ENCODE measurements around the gene RIC8A.

RIC8A gene

DNA sequence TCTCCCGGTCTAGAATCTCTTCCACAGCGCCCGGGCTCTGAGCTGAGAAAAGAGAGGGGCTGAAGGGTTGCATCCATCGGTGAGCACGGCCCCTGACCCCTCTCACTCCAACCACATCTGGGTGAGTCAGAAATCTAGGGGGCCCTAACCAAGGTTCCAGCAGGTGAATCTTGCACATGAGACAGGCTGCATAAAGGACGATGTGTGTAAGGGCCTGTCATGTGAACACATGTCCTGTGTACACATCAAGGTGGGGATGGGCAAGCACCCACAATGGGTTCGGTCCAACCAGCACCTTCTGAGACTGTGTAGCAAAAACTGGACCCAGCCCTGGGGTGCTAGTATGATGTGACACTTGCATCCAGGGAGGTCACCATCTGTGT is 1.5 kb upstream of the RIC8A start:
- H3K9me3 ChIP-seq (ENCODE audit: control insufficient read depth in 1 of 2, low read length in 2 of 2) = no peaks in the 10 kb centered on the region
- H3K36me3 ChIP-seq (ENCODE audit: control insufficient read depth in 1 of 2, insufficient read depth in 2 of 2, low read length in 2 of 2) = peaks cover 40 to 55% of the 10 kb centered on the region in 2 donors
- peak overlapping the region; percentile 99 for H3K27ac ChIP-seq (ENCODE audit: low read length)
- peak overlapping the region; percentile 85 to 93 for H3K4me3 ChIP-seq (ENCODE audit: low read depth in 1 of 2, low read length in 2 of 2)
- peaks cover 19 to 41% of the 10 kb centered on the region in 2 donors for H3K4me1 ChIP-seq (ENCODE audit: control insufficient read depth in 1 of 2, insufficient read depth in 2 of 2, low read length in 2 of 2)
- H3K27me3 ChIP-seq (ENCODE audit: low read depth, low read length) = no peaks in the 10 kb centered on the region

DNA sequence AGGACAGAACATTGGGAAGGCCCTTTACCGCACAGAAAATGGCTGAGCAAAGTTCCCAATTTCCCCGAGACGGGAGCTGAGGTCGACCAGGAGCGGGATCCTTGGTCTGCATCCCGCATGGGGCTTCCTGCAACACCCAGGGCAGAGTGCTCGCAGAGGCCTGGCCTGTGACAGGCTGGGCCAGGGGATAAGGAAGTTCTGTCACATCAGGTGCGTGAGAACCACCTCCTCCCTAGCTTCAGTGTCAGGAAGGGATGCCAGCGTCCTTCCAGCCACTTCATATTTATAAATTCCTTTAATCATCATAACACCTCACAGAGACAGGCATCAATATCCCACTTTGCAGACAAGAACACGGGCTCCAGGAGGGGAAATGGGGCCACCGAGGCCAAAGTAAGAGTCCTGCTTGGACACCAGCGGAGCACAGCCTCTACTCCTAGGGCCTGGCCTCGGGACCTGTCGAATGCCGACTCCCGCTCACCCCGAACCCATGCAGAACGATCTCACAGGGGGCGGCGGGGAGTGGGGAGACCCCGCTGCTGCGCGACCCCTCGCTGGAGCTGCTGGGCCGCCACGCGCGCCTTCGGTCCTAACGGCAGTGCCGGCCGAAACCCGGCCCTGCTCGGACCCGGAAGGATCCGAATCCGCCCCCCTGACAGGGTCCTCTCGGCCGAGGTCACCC is 841 bp upstream of the RIC8A start:
- Histone ChIP-seq H3K27ac (ENCODE audit: low read length) (peak overlapping the region; percentile 99), H3K4me3 (ENCODE audit: low read depth in 1 of 2, low read length in 2 of 2) (peak overlapping the region; percentile 85 to 93), H3K27me3 (ENCODE audit: low read depth, low read length) (no peaks in the 10 kb centered on the region), H3K9me3 (ENCODE audit: control insufficient read depth in 1 of 2, low read length in 2 of 2) (no peaks in the 10 kb centered on the region), H3K36me3 (ENCODE audit: control insufficient read depth in 1 of 2, insufficient read depth in 2 of 2, low read length in 2 of 2) (peaks cover 47 to 60% of the 10 kb centered on the region in 2 donors), H3K4me1 (ENCODE audit: control insufficient read depth in 1 of 2, insufficient read depth in 2 of 2, low read length in 2 of 2) (peaks cover 19 to 44% of the 10 kb centered on the region in 2 donors)

DNA sequence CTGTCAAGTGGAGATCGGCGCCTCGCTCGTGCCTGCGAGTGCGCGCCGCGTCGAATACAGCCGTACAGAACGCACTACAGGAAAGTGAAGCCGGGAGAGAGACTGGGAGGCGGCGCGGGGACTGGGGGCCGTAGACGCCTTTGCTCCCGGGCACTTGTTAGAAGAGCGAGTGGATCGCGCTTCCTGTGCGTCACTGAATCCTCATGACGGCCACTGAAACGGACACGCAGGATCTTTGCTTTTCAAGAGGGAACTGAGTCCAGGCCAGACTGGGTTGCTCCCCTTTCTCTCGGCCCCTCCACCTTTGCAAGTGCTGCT is 314 bp downstream of the RIC8A start:
- Histone ChIP-seq H3K4me1 (ENCODE audit: control insufficient read depth in 1 of 2, insufficient read depth in 2 of 2, low read length in 2 of 2) (peaks cover 19 to 44% of the 10 kb centered on the region in 2 donors), H3K27ac (ENCODE audit: low read length) (peak overlapping the region; percentile 99)

DNA sequence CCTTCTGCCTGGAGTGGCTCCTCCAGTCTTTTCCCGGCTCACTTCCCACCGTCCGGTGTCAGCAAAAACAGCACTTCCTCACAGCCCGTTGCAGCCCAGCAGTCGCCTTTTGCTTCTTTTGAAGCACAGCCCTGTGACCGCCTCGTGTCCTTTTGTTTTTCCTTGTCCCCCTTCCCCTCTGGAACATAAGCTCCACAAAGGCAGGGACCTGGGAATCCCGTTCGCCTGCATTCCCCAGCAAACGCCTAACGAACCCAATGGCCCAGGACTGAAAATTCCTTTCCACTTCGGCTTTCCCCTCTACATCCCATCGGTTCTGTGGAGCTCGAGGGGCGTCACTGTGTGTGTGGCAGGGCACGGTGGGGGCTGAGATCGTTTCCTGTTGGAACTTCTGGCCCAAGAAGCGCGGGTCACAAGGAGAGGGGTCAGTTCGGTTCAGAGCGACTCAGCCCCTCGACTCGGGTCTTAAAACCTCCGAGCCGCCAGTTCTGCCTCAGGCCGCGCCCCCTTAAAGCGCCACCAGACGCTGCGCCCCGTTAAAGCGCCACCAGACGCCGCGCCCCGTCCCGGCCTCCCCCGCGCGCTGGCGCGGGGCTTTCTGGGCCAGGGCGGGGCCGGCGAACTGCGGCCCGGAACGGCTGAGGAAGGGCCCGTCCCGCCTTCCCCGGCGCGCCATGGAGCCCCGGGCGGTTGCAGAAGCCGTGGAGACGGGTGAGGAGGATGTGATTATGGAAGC is 841 bp downstream of the RIC8A start:
- no peaks in the 10 kb centered on the region for H3K27me3 ChIP-seq (ENCODE audit: low read depth, low read length)
- H3K4me1 ChIP-seq (ENCODE audit: control insufficient read depth in 1 of 2, insufficient read depth in 2 of 2, low read length in 2 of 2) = peaks cover 19 to 44% of the 10 kb centered on the region in 2 donors
- H3K27ac ChIP-seq (ENCODE audit: low read length) = peak overlapping the region; percentile 99
- H3K9me3 ChIP-seq (ENCODE audit: control insufficient read depth in 1 of 2, low read length in 2 of 2) = no peaks in the 10 kb centered on the region
- H3K4me3 ChIP-seq (ENCODE audit: low read depth in 1 of 2, low read length in 2 of 2) = peak overlapping the region; percentile 85 to 93
- H3K36me3 ChIP-seq (ENCODE audit: control insufficient read depth in 1 of 2, insufficient read depth in 2 of 2, low read length in 2 of 2) = peaks cover 53 to 66% of the 10 kb centered on the region in 2 donors

More for the DNA sequence above, 314 bp downstream of the RIC8A start:
- no peaks in the 10 kb centered on the region for H3K27me3 ChIP-seq (ENCODE audit: low read depth, low read length)
- peaks cover 53 to 66% of the 10 kb centered on the region in 2 donors for H3K36me3 ChIP-seq (ENCODE audit: control insufficient read depth in 1 of 2, insufficient read depth in 2 of 2, low read length in 2 of 2)
- H3K9me3 ChIP-seq (ENCODE audit: control insufficient read depth in 1 of 2, low read length in 2 of 2) = no peaks in the 10 kb centered on the region
- H3K4me3 ChIP-seq (ENCODE audit: low read depth in 1 of 2, low read length in 2 of 2) = peak overlapping the region; percentile 85 to 93

DNA sequence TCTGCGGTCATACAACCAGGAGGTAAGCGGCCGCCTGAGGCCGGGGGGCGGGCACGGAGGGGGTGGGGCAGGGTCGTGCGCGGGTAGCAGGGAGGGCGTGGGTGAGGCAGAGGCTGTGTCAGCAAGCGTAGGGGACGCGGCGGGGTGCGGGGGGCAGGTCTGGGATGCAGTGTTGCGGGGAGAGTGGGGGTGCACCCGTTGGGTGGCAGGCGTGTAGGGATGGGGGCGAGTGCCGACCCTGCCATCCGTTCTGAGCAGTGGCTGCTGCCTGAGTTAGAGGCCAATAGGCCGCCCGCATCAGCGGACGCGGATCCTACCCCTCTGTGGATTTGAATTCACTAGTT is 1.4 kb downstream of the RIC8A start:
- H3K4me3 ChIP-seq (ENCODE audit: low read depth in 1 of 2, low read length in 2 of 2) = peak overlapping the region; percentile 85 to 93
- peaks cover 49 to 67% of the 10 kb centered on the region in 2 donors for H3K36me3 ChIP-seq (ENCODE audit: control insufficient read depth in 1 of 2, insufficient read depth in 2 of 2, low read length in 2 of 2)
- peak overlapping the region; percentile 67 for H3K27ac ChIP-seq (ENCODE audit: low read length)
- H3K4me1 ChIP-seq (ENCODE audit: control insufficient read depth in 1 of 2, insufficient read depth in 2 of 2, low read length in 2 of 2) = peaks cover 19 to 44% of the 10 kb centered on the region in 2 donors
- no peaks in the 10 kb centered on the region for H3K9me3 ChIP-seq (ENCODE audit: control insufficient read depth in 1 of 2, low read length in 2 of 2)
- no peaks in the 10 kb centered on the region for H3K27me3 ChIP-seq (ENCODE audit: low read depth, low read length)

DNA sequence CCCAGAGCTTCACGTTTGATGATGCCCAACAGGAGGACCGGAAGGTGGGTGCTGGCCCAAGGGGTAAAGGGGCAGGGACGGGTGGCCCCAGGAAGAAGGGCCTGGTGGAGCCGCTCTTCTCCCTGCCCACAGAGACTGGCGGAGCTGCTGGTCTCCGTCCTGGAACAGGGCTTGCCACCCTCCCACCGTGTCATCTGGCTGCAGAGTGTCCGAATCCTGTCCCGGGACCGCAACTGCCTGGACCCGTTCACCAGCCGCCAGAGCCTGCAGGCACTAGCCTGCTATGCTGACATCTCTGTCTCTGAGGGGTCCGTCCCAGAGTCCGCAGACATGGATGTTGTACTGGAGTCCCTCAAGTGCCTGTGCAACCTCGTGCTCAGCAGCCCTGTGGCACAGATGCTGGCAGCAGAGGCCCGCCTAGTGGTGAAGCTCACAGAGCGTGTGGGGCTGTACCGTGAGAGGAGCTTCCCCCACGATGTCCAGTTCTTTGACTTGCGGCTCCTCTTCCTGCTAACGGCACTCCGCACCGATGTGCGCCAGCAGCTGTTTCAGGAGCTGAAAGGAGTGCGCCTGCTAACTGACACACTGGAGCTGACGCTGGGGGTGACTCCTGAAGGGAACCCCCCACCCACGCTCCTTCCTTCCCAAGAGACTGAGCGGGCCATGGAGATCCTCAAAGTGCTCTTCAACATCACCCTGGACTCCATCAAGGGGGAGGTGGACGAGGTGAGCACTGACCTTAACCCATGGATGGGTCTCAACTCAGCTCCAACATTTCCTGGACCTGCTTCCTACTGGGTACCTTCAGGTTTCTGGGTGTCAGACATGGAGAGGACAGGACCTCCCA is 2.0 kb downstream of the RIC8A start:
- H3K9me3 ChIP-seq (ENCODE audit: control insufficient read depth in 1 of 2, low read length in 2 of 2) = no peaks in the 10 kb centered on the region
- peaks cover 50 to 67% of the 10 kb centered on the region in 2 donors for H3K36me3 ChIP-seq (ENCODE audit: control insufficient read depth in 1 of 2, insufficient read depth in 2 of 2, low read length in 2 of 2)
- H3K27me3 ChIP-seq (ENCODE audit: low read depth, low read length) = no peaks in the 10 kb centered on the region
- H3K4me1 ChIP-seq (ENCODE audit: control insufficient read depth in 1 of 2, insufficient read depth in 2 of 2, low read length in 2 of 2) = peaks cover 19 to 43% of the 10 kb centered on the region in 2 donors
- H3K27ac ChIP-seq (ENCODE audit: low read length) = peak overlapping the region; percentile 67
- H3K4me3 ChIP-seq (ENCODE audit: low read depth in 1 of 2, low read length in 2 of 2) = peak overlapping the region; percentile 85 to 93

DNA sequence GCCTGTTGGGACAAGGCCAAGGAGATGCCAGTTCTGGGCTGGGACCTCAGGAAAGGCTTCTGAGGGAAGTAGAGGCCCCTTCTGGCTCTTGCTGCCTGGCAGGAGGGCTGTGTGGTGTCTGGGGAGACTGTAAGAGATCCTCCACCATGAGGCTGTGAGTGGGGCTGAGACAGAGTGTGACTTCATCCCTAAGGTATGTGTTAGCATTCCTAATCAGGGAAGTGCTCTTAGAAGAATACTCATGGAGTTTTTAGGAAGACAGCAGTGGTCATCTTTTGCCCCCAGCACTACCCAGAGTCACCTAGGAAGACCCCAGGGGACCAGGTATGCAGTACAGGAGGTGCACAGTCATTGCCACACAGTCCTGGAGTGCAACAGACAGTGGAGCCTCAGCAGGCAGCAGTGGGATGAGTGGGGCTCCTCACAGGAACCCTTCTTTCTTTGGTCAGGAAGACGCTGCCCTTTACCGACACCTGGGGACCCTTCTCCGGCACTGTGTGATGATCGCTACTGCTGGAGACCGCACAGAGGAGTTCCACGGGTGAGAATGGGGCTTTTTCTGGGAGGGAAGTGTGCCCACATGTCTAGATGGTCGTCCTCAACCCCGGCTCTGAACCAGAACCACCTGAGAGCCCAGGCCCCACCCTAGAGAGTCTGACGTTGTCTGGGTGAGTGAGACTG is 2.8 kb downstream of the RIC8A start:
- H3K9me3 ChIP-seq (ENCODE audit: control insufficient read depth in 1 of 2, low read length in 2 of 2) = no peaks in the 10 kb centered on the region
- peak overlapping the region; percentile 56 for H3K27ac ChIP-seq (ENCODE audit: low read length)
- H3K4me1 ChIP-seq (ENCODE audit: control insufficient read depth in 1 of 2, insufficient read depth in 2 of 2, low read length in 2 of 2) = peaks cover 19 to 35% of the 10 kb centered on the region in 2 donors
- peaks cover 50 to 65% of the 10 kb centered on the region in 2 donors for H3K36me3 ChIP-seq (ENCODE audit: control insufficient read depth in 1 of 2, insufficient read depth in 2 of 2, low read length in 2 of 2)
- H3K4me3 ChIP-seq (ENCODE audit: low read depth in 1 of 2, low read length in 2 of 2) = peak overlapping the region in 1 of 2 donors; percentile 85
- no peaks in the 10 kb centered on the region for H3K27me3 ChIP-seq (ENCODE audit: low read depth, low read length)

DNA sequence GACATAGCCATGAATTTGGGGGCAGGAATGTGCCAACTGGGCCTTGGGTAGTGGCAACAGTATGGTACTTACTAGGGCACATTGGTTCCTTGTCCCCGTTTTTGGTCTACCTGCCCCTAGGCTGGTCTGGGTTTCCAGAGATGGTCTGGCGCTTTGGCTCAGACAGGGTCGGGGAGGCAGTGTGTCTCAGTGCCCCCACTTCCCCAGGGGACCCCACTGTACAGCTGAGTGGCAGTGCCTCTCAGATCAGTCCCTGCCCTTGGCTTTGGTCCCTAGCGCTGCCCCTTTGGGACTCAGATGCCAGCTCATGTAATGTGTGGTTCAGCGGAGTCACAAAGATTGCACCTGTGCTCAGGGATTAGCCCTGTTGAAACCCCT is 3.3 kb downstream of the RIC8A start:
- Histone ChIP-seq H3K27ac (ENCODE audit: low read length) (no peak overlapping the region), H3K27me3 (ENCODE audit: low read depth, low read length) (no peaks in the 10 kb centered on the region), H3K4me3 (ENCODE audit: low read depth in 1 of 2, low read length in 2 of 2) (no peak overlapping the region), H3K4me1 (ENCODE audit: control insufficient read depth in 1 of 2, insufficient read depth in 2 of 2, low read length in 2 of 2) (peaks cover 16 to 30% of the 10 kb centered on the region in 2 donors), H3K9me3 (ENCODE audit: control insufficient read depth in 1 of 2, low read length in 2 of 2) (no peaks in the 10 kb centered on the region), H3K36me3 (ENCODE audit: control insufficient read depth in 1 of 2, insufficient read depth in 2 of 2, low read length in 2 of 2) (peaks cover 46 to 65% of the 10 kb centered on the region in 2 donors)

DNA sequence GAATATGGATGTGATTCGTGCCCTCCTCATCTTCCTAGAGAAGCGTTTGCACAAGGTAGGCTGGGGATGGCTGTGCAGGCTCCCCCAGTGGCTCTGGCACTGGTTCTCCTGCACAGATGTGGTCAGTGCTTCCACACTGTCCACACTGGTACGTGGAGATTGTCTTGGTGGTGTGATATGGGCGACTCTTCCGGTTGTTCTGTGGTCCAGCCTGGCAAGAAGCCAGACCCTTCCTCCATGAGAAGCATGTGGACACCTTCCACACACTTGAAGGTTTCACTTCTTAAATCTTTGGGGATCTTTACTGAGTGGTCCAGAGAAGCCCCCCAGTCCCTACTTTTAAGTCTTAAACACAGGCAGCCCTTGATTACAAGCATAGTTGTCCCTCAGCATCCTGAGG is 3.8 kb downstream of the RIC8A start:
- H3K4me3 ChIP-seq (ENCODE audit: low read depth in 1 of 2, low read length in 2 of 2) = no peak overlapping the region
- H3K4me1 ChIP-seq (ENCODE audit: control insufficient read depth in 1 of 2, insufficient read depth in 2 of 2, low read length in 2 of 2) = peaks cover 10 to 25% of the 10 kb centered on the region in 2 donors
- peaks cover 49 to 68% of the 10 kb centered on the region in 2 donors for H3K36me3 ChIP-seq (ENCODE audit: control insufficient read depth in 1 of 2, insufficient read depth in 2 of 2, low read length in 2 of 2)
- H3K27me3 ChIP-seq (ENCODE audit: low read depth, low read length) = no peaks in the 10 kb centered on the region
- no peak overlapping the region for H3K27ac ChIP-seq (ENCODE audit: low read length)
- H3K9me3 ChIP-seq (ENCODE audit: control insufficient read depth in 1 of 2, low read length in 2 of 2) = no peaks in the 10 kb centered on the region

DNA sequence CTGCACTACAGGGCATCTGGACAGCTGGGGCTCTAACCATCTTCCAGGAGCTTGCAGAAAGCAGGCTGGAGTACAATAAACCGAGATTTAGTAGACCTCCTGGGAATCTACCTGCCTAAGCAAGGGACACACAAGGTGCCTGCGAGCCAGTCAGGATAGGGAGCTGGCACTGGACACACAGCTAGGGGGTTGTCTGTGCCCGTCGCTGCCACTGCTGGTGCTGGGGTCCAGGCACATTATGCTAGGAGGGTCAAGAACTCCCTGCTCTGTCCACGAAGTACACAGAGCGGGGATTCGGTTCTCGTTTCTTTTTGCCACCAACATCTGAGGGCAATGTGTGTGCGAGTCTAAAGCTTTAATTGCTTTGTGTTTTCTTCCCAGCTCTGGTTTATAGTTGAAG is 4.2 kb downstream of the RIC8A start:
- Histone ChIP-seq H3K4me3 (ENCODE audit: low read depth in 1 of 2, low read length in 2 of 2) (no peak overlapping the region), H3K27me3 (ENCODE audit: low read depth, low read length) (no peaks in the 10 kb centered on the region), H3K4me1 (ENCODE audit: control insufficient read depth in 1 of 2, insufficient read depth in 2 of 2, low read length in 2 of 2) (peaks cover 10 to 23% of the 10 kb centered on the region in 2 donors), H3K36me3 (ENCODE audit: control insufficient read depth in 1 of 2, insufficient read depth in 2 of 2, low read length in 2 of 2) (peaks cover 49 to 68% of the 10 kb centered on the region in 2 donors), H3K27ac (ENCODE audit: low read length) (no peak overlapping the region), H3K9me3 (ENCODE audit: control insufficient read depth in 1 of 2, low read length in 2 of 2) (no peaks in the 10 kb centered on the region)

Data from muscle layer of duodenum (tissue), 2 donors.